Vagina (tissue), 2 donors: ENCODE results near the gene TNFRSF14. TPM values are rescaled to one million over a fixed set of nuclear protein-coding genes. Genes with fewer than 3 reads are reported as not detected.

Source experiments
- DNase-seq, 2 donors: peaks; one replicate each; pipeline ENCODE4 v3.0.0-alpha.2; 2017; ENCODE audit errors: extremely low spot score in 2 of 2
- H3K27ac ChIP-seq: fragments of 200-600 bp; sonication (generic); one replicate; pipeline ENCODE4 v1.5.1; 2019
- H3K27me3 ChIP-seq: fragments of 200-600 bp; sonication (generic); one replicate; pipeline ENCODE4 v1.5.1; 2019
- H3K36me3 ChIP-seq, 2 donors: fragments of 200-600 bp; sonication (generic); one replicate each; pipeline ENCODE4 v1.5.1; 2017 to 2019
- H3K4me1 ChIP-seq: fragments of 200-600 bp; sonication (generic); one replicate; pipeline ENCODE4 v1.5.1; 2019
- H3K4me3 ChIP-seq, 2 donors: fragments of 200-600 bp; sonication (generic); 1 replicate in 1 of 2; 2 replicates in 1 of 2; pipeline ENCODE4 v1.5.1; 2016 to 2019
- H3K9me3 ChIP-seq: fragments of 200-600 bp; sonication (generic); one replicate; pipeline ENCODE4 v1.5.1; 2019
- POLR2A ChIP-seq, 2 donors: fragments of 450-650 bp; IDR thresholded peaks; one replicate each; pipeline ENCODE4 v1.6.1; 2017; ENCODE audit warnings: antibody characterized with exemption in 2 of 2, mild to moderate bottlenecking in 2 of 2, moderate library complexity in 2 of 2
- POLR2AphosphoS5 ChIP-seq, 2 donors: sonication (generic); formaldehyde crosslinking; IDR thresholded peaks; one replicate each; pipeline ENCODE4 v1.9.0; 2017; ENCODE audit warnings: antibody characterized with exemption in 2 of 2, mild to moderate bottlenecking in 2 of 2, low read depth in 1 of 2; ENCODE audit not compliant: insufficient read depth in 1 of 2
- intact Hi-C: fragments of 100-400 bp; cut with DNase I; formaldehyde crosslinking; loops from one replicate; pipeline ENCODE4 v1.15.1; 2023
- total RNA-seq: library from RNA; depleted of rRNA; stranded (reverse); fragments of >200 nt; gene quantifications from one replicate; pipeline ENCODE4 v1.2.3, GENCODE V29; 2016
- TF ChIP-seq, protein P1 (sequence below), 3 experiments: fragments of 450-650 bp in 2 of 3; fragments of 200-600 bp in 1 of 3; sonication (generic) in 1 of 3; IDR thresholded peaks; one replicate each; pipeline ENCODE4 v1.5.1; 2017 to 2019; ENCODE audit warnings: antibody characterized with exemption in 3 of 3, mild to moderate bottlenecking in 2 of 3, moderate library complexity in 2 of 3

Gene TNFRSF14
- total RNA-seq, 1 donor from 2014 or later, result 49.6 TPM

DNA sequence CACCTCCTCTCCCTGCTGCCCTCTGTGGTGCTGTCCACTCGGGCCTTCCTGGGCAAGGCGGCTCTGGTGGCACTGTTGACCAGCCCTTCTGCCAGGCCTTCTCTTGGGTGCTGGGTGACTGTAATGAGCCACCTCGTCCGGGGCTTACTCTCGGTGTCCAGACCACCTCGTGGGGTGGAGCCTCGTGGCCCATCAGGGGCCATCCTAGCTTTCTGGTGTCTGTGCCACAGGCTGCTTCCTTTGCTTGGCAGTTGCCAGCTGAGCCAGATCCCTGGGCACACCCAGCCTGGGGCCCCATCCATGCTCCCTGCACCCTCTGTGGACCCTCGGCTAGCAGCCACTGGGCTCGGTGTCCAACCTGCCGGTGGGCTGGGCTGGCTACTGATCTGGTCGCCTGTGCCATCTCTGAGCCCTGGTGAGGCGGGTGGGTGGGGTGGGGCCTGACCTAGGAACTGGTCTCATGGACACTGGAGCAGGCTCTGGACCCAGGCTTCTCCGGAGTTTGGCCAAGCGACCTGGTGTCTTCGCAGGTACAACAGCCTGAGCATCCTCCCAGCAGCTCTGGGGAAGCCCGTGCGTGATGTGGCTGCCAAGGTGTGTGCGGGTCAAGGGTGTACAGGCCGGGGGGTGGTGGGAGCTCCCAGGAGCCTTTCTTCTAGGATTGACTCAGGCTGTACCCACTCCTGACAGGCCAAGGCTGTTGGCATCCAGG, 31.8 kb downstream of the TNFRSF14 start:
- intact Hi-C loops, result loop anchor here (5.0 kb wide), 1 partner anchor 41 kb away; no protein-coding TSS in a partner anchor
- no peak overlapping the region for H3K27ac ChIP-seq
- H3K9me3 ChIP-seq, result no peaks in the 10 kb centered on the region
- no peaks in the 10 kb centered on the region for H3K27me3 ChIP-seq
- no peak for DNase-seq
- H3K4me3 ChIP-seq, result peak overlapping the region; percentile 48 to 67
- peaks cover 40% of the 10 kb centered on the region for H3K4me1 ChIP-seq
- TF ChIP-seq, protein P1, sequence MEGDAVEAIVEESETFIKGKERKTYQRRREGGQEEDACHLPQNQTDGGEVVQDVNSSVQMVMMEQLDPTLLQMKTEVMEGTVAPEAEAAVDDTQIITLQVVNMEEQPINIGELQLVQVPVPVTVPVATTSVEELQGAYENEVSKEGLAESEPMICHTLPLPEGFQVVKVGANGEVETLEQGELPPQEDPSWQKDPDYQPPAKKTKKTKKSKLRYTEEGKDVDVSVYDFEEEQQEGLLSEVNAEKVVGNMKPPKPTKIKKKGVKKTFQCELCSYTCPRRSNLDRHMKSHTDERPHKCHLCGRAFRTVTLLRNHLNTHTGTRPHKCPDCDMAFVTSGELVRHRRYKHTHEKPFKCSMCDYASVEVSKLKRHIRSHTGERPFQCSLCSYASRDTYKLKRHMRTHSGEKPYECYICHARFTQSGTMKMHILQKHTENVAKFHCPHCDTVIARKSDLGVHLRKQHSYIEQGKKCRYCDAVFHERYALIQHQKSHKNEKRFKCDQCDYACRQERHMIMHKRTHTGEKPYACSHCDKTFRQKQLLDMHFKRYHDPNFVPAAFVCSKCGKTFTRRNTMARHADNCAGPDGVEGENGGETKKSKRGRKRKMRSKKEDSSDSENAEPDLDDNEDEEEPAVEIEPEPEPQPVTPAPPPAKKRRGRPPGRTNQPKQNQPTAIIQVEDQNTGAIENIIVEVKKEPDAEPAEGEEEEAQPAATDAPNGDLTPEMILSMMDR (IDR thresholded peaks at IDR 0.05), result no peak
- no peak for TF ChIP-seq POLR2AphosphoS5 (IDR thresholded peaks at IDR 0.05; ENCODE audit: insufficient read depth in 1 of 2, low read depth in 1 of 2)
- no peak for TF ChIP-seq POLR2A (IDR thresholded peaks at IDR 0.05)
- no peaks in the 10 kb centered on the region for H3K36me3 ChIP-seq

DNA sequence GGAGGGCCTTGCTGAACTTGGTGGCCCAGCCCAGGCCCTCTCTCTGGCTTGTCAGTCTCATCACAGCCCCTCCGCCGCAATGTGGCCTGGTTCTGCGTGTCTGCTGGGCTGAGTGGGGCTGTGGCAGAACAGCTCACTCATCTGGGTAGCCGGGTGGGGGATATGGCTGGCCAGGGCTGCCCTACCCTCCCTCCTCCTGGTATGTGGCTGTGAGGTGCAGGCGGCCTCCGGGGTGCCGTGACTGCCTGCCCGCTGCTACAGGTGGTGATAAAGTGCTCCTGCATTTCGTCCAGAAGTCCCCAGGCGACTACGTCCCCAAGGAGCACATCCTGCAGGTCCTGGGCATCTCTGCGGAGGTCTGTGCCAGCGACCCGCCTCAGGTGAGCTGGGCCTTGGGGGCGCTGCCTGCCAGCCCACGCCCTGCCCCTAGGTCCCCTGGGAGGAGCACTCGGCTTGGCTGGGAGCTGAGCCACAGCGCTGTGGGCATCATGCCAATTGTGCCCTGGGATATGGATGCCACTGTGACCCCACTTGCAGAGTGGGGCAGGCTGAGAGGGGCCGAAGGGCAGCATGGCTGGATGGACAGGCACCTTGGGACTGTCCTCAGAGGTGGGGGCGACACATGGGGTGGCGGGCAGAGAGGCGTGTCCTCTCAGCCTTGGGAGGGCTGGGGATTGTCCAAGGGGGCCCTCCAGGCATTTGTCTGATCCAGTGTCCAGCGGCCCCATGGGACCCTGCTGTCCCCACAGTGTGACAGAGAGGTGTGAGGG, 32.7 kb downstream of the TNFRSF14 start:
- no peak for DNase-seq
- Histone ChIP-seq H3K9me3 (no peaks in the 10 kb centered on the region), H3K27ac (no peak overlapping the region), H3K4me1 (peaks cover 47% of the 10 kb centered on the region), H3K27me3 (no peaks in the 10 kb centered on the region), H3K4me3 (no peak overlapping the region), H3K36me3 (no peaks in the 10 kb centered on the region)
- TF ChIP-seq, protein P1 (IDR thresholded peaks at IDR 0.05), result no peak
- TF ChIP-seq POLR2AphosphoS5 (IDR thresholded peaks at IDR 0.05; ENCODE audit: insufficient read depth in 1 of 2, low read depth in 1 of 2) (no peak), POLR2A (IDR thresholded peaks at IDR 0.05) (no peak)
- intact Hi-C loops, result loop anchor here (5.0 kb wide), 1 partner anchor 42 kb away; no protein-coding TSS in a partner anchor

GRCh38 chr1:2589431-2590232, 33.5 kb downstream of the TNFRSF14 start:
- H3K4me1 ChIP-seq, result peaks cover 47% of the 10 kb centered on the region
- DNase-seq, result no peak
- TF ChIP-seq POLR2A (IDR thresholded peaks at IDR 0.05), result no peak

DNA sequence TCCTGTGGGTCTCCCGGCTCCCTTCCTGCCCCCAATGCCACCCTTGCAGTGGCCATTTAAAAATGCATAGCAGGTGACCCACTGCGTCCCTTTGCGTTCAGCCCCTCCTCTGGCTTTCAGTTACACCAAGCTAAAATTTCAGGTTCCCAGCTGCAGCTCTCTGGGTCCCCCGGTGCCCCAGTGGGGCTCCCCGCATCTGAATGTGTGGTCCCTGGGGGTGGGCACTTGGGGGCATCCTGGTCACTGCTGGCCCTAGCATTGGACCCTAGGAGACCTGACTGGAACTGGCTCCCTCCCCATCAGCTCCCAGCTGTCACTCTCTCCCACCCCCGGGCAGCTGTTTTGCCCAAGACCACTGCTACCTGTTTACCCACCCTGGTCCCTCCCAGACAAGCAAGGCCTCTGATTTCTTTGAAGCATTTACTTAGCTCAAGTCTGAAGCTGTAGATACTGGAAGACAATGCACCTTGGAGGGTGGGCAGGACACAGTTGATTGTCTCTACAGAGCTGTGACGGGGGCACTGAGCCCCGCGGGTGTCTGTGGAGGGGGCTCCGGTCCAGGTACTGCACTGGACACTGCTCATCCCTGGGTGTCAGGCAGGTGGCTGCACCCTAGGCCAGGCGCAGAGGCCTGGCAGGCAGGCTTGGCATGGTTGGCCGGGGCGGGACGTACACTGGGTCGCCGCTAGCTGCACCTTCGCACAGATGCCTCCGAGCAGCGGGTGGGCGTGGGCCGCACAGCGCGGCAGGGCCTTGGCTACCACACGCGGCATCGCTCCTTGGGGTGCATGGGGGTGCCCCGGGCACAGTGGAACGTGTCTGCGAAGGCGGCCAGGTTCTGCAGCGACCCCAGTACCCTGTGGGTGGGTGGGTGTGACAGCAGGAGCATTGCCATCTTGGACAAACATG, 34.3 kb downstream of the TNFRSF14 start:
- no peak for DNase-seq
- Histone ChIP-seq H3K4me3 (no peak overlapping the region), H3K9me3 (no peaks in the 10 kb centered on the region), H3K27me3 (no peaks in the 10 kb centered on the region), H3K4me1 (peaks cover 38% of the 10 kb centered on the region), H3K36me3 (no peaks in the 10 kb centered on the region), H3K27ac (no peak overlapping the region)
- intact Hi-C loops, result loop anchor here (5.0 kb wide), 1 partner anchor 52 kb away; no protein-coding TSS in a partner anchor
- no peak for TF ChIP-seq POLR2AphosphoS5 (IDR thresholded peaks at IDR 0.05; ENCODE audit: insufficient read depth in 1 of 2, low read depth in 1 of 2)
- TF ChIP-seq, protein P1 (IDR thresholded peaks at IDR 0.05), result no peak
- no peak for TF ChIP-seq POLR2A (IDR thresholded peaks at IDR 0.05)

More at GRCh38 chr1:2589431-2590232, 33.5 kb downstream of the TNFRSF14 start:
- H3K4me3 ChIP-seq, result no peak overlapping the region
- no peaks in the 10 kb centered on the region for H3K27me3 ChIP-seq
- H3K9me3 ChIP-seq, result no peaks in the 10 kb centered on the region
- H3K36me3 ChIP-seq, result no peaks in the 10 kb centered on the region
- no peak overlapping the region for H3K27ac ChIP-seq
- intact Hi-C loops, result loop anchor here (5.0 kb wide), 2 partner anchors 42 to 53 kb away; no protein-coding TSS in a partner anchor
